Activated T-cell treated with anti-CD3 and anti-CD28 coated beads, Interleukin-2, amount 50 U/mL, for 72 hours (primary cell): ENCODE results near the gene WFIKKN1. TPM values are rescaled to one million over a fixed set of nuclear protein-coding genes. Genes with fewer than 3 reads are reported as not detected.

Source experiments
- ATAC-seq, 2 donors: fragments of 150-1000 bp; cut with Tn5 transposase; replicated peaks in 1 of 2; 2 replicates each; pipeline ENCODE4 v1.10.0; 2021; ENCODE audit warnings: moderate library complexity in 2 of 2, mild to moderate bottlenecking in 1 of 2
- DNase-seq, 2 donors: peaks; one replicate each; pipeline ENCODE4 v3.0.0; 2021 to 2022; ENCODE audit warnings: mixed read lengths in 1 of 2
- H3K27ac Mint-ChIP-seq: one replicate; pipeline ENCODE4 v1.8.0; 2022; ENCODE audit warnings: mild to moderate bottlenecking, moderate library complexity, mixed read lengths
- H3K27me3 Mint-ChIP-seq: one replicate; pipeline ENCODE4 v1.8.0; 2022; ENCODE audit warnings: low read depth, mixed read lengths
- H3K36me3 Mint-ChIP-seq, 2 donors: one replicate each; pipeline ENCODE4 v1.8.0; 2022; ENCODE audit warnings: mixed read lengths in 2 of 2, mild to moderate bottlenecking in 1 of 2; ENCODE audit not compliant: insufficient read depth in 2 of 2
- H3K4me1 Mint-ChIP-seq: one replicate; pipeline ENCODE4 v1.8.0; 2022; ENCODE audit warnings: low read depth, mixed read lengths
- H3K4me3 Mint-ChIP-seq, 2 donors: one replicate each; pipeline ENCODE4 v1.8.0; 2022; ENCODE audit warnings: mild to moderate bottlenecking in 2 of 2, mixed read lengths in 2 of 2, moderate library complexity in 2 of 2
- H3K9me3 Mint-ChIP-seq, 2 donors: one replicate each; pipeline ENCODE4 v1.8.0; 2022; ENCODE audit warnings: mixed read lengths in 2 of 2
- total RNA-seq, 2 donors: library from RNA; stranded (reverse); gene quantifications; one replicate each; pipeline ENCODE4 v1.2.3, GENCODE V29; 2022

Gene WFIKKN1
- total RNA-seq, 2 donors from 2014 or later: 0.49 to 0.72 TPM

DNA sequence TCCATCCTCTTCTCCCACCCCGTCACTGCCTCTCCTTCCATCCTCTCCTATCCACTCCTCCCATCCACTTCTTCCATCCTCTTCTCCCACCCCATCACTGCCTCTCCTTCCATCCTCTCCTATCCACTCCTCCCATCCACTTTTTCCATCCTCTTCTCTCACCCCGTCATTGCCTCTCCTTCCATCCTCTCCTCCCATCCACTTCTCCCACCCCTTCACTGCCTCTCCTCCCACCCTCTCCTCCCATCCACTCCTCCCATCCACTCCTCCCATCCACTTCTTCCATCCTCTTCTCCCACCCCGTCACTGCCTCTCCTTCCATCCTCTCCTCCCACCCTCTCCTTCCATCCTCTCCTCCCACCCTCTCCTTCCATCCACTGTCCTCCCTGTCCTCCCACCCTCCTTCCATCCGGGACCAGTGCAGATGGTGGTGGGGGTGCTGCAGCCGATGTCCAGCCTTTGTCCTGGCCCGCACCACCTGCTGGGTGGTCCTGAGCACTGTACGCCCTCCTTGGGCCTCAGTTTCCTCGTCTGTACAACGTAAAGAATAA is 1.1 kb downstream of the WFIKKN1 start:
- Mint-ChIP-seq H3K9me3 (no peaks in the 10 kb centered on the region), H3K4me1 (peaks cover 11% of the 10 kb centered on the region), H3K27me3 (no peaks in the 10 kb centered on the region), H3K27ac (no peak overlapping the region), H3K4me3 (no peak overlapping the region), H3K36me3 (no peaks in the 10 kb centered on the region)
- ATAC-seq (no peak), DNase-seq (no peak)

- no peaks in the 10 kb centered on the region for H3K27me3 Mint-ChIP-seq
- no peaks in the 10 kb centered on the region for H3K36me3 Mint-ChIP-seq
- no peak overlapping the region for H3K4me3 Mint-ChIP-seq
- H3K27ac Mint-ChIP-seq: no peak overlapping the region
- ATAC-seq: no peak
- no peak for DNase-seq
- H3K9me3 Mint-ChIP-seq: no peaks in the 10 kb centered on the region
- H3K4me1 Mint-ChIP-seq: peaks cover 11% of the 10 kb centered on the region
Measured at GRCh38 chr16:632486-633335, 1.9 kb downstream of the WFIKKN1 start.

GRCh38 chr16:633336-634050 is 2.7 kb downstream of the WFIKKN1 start:
- no peak for DNase-seq
- no peak overlapping the region for H3K27ac Mint-ChIP-seq
- ATAC-seq: no peak
- H3K4me1 Mint-ChIP-seq: peaks cover 11% of the 10 kb centered on the region
- H3K4me3 Mint-ChIP-seq: no peak overlapping the region
- no peaks in the 10 kb centered on the region for H3K36me3 Mint-ChIP-seq
- no peaks in the 10 kb centered on the region for H3K27me3 Mint-ChIP-seq
- no peaks in the 10 kb centered on the region for H3K9me3 Mint-ChIP-seq

DNA sequence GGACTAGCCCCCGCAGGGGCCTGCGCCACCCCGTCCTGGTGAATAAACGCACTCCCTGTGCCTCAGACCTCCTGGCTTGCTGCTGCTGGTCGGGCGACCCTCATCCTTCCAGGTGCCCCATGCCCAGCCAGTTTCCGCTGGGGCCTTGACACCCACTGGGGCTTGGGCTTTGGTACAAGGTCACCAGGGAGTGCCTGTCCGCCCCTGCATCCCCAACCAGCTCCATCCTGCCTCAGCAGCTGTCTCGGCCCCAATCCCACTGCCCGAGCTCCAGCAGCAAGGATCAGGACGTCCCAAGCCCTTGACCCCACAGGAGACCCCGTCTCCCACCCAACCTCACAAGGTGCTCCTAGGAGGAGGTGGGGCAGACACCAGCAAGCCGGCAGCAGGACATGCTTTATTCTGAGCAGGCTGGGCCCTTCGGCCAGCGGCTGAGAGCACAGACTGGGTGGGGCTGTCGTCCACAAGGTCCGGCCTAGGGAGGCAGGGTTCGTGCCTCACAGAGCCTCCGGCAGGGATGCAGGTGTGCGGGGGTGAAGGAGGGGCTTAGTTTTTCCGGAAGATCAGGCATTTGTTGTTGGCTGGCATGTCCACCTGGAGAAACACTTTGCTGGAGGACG is 3.4 kb downstream of the WFIKKN1 start:
- Mint-ChIP-seq H3K4me1 (peaks cover 15% of the 10 kb centered on the region), H3K4me3 (peak overlapping the region; percentile 51 to 99), H3K27ac (no peak overlapping the region), H3K9me3 (no peaks in the 10 kb centered on the region), H3K36me3 (no peaks in the 10 kb centered on the region), H3K27me3 (no peaks in the 10 kb centered on the region)
- DNase-seq (no peak), ATAC-seq (no peak)

DNA sequence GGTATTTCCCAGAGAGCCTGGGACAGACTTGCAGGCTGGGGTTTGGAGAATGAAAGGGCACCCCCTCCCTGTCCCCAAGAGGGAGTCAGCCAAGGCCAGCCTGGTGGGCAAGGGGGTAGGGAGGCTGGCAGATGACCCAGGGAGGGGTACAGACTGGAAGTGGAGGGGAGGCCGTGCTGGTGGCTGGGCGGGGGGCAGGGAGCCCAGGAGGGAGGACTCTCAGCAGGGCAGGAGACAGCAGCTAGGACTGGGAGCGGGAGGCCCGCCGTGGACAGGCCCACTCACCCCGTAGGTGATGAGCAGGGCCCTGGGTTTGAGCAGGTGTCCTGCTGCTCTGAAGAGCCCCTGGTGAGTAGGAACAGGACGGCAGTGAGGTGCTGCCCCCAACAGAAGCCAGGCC is 4.2 kb downstream of the WFIKKN1 start:
- DNase-seq (no peak), ATAC-seq (no peak)
- no peaks in the 10 kb centered on the region for H3K36me3 Mint-ChIP-seq
- H3K4me3 Mint-ChIP-seq: peak overlapping the region; percentile 65 to 99
- no peak overlapping the region for H3K27ac Mint-ChIP-seq
- no peaks in the 10 kb centered on the region for H3K9me3 Mint-ChIP-seq
- H3K4me1 Mint-ChIP-seq: peaks cover 17% of the 10 kb centered on the region
- no peaks in the 10 kb centered on the region for H3K27me3 Mint-ChIP-seq

- Mint-ChIP-seq H3K36me3 (no peaks in the 10 kb centered on the region), H3K4me3 (peak overlapping the region; percentile 99), H3K4me1 (peaks cover 17% of the 10 kb centered on the region), H3K27ac (no peak overlapping the region), H3K9me3 (no peaks in the 10 kb centered on the region), H3K27me3 (no peaks in the 10 kb centered on the region)
- no peak for DNase-seq
- ATAC-seq: peak; percentile 1 to 7
Measured at GRCh38 chr16:635573-636205, 4.9 kb downstream of the WFIKKN1 start.

- Mint-ChIP-seq H3K4me3 (peak within 1 kb of the TSS; percentile 99), H3K36me3 (no peaks in the 10 kb centered on the region), H3K4me1 (peaks cover 17% of the 10 kb centered on the region), H3K9me3 (no peaks in the 10 kb centered on the region), H3K27ac (peak within 1 kb of the TSS; percentile 99), H3K27me3 (no peaks in the 10 kb centered on the region)
- ATAC-seq (peak; percentile 88 to 89), DNase-seq (peak; percentile 94 to 96)
Measured at GRCh38 chr16:636206-637080, 5.7 kb downstream of the WFIKKN1 start, which contains the start of gene METTL26. TSS of gene METTL26 (minus strand) at chr16:636305. CDS start at chr16:636290, 15 bp downstream.

- ATAC-seq (no peak), DNase-seq (peak; percentile 86 to 87)
- Mint-ChIP-seq H3K4me3 (peak overlapping the region; percentile 99), H3K27ac (peak overlapping the region; percentile 99), H3K36me3 (no peaks in the 10 kb centered on the region), H3K4me1 (peaks cover 17% of the 10 kb centered on the region), H3K27me3 (no peaks in the 10 kb centered on the region), H3K9me3 (no peaks in the 10 kb centered on the region)
Measured at GRCh38 chr16:637081-638018, 6.6 kb downstream of the WFIKKN1 start.

DNA sequence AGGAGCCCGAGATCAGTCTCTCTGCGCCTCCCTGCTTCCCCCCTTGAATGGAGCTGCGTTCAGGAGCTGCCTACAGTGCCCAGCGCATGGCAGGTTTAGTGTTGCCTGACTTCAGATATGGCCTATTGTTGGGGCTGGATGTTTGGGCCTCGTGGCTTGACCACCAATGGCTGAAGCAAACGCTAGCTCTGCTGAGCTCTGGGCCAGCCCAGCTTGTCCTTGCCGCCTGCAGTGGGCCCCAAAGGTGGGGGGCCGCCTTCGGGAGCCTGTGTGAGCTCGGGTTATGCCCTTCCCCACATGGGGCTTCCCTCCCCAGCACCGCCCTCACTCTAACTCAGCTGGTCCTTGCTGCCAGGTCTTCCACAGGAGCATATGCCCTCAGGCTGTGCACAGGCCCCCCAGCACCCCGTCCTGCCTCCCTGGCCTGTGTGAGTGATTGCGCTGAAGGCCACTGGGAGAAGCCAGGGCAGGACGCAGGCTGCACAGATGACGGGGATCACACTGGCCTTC is 7.3 kb downstream of the WFIKKN1 start:
- no peak overlapping the region for H3K27ac Mint-ChIP-seq
- H3K36me3 Mint-ChIP-seq: no peaks in the 10 kb centered on the region
- H3K4me1 Mint-ChIP-seq: peaks cover 22% of the 10 kb centered on the region
- DNase-seq (no peak), ATAC-seq (no peak)
- H3K9me3 Mint-ChIP-seq: no peaks in the 10 kb centered on the region
- H3K4me3 Mint-ChIP-seq: peak overlapping the region in 1 of 2 donors; percentile 68
- no peaks in the 10 kb centered on the region for H3K27me3 Mint-ChIP-seq

DNA sequence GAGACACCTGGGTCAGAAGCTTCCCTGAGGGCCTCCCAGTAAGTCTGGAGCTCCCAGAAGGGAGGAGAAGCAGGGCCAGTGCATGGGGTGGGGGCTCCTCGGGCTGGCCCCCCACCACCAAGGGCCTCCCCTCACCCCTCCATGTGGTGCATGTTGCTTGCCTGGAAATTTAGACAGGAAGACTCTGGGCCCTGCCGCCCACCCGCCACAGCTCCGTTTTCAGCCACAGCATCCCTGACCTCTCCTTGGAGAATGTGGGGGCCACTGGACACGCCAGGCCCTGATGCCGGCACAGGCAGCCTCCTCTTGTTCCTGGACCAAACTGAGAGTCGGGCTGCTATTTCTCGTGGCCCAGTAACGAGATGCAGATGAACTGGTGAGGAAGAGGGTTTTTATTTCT is 8.1 kb downstream of the WFIKKN1 start:
- no peaks in the 10 kb centered on the region for H3K36me3 Mint-ChIP-seq
- DNase-seq (no peak), ATAC-seq (no peak)
- H3K27ac Mint-ChIP-seq: no peak overlapping the region
- H3K4me3 Mint-ChIP-seq: no peak overlapping the region
- H3K9me3 Mint-ChIP-seq: no peaks in the 10 kb centered on the region
- no peaks in the 10 kb centered on the region for H3K27me3 Mint-ChIP-seq
- H3K4me1 Mint-ChIP-seq: peaks cover 29% of the 10 kb centered on the region

GRCh38 chr16:640614-641013 is 9.8 kb downstream of the WFIKKN1 start:
- Mint-ChIP-seq H3K9me3 (no peaks in the 10 kb centered on the region), H3K4me3 (peak overlapping the region; percentile 65 to 70), H3K27me3 (no peaks in the 10 kb centered on the region), H3K36me3 (no peaks in the 10 kb centered on the region), H3K27ac (no peak overlapping the region), H3K4me1 (peaks cover 29% of the 10 kb centered on the region)
- DNase-seq (no peak), ATAC-seq (no peak)
